HG02763 (cell line): Measurements from ENCODE around the gene PRPF8.
"Not testable (repeated sequence)": the region's sequence is repeated elsewhere in the genome, so short reads cannot be mapped to it uniquely, and the experiment has no call there.

Experiments
- ATAC-seq: cut with Tn5 transposase; IDR thresholded peaks from one replicate; pipeline ENCODE4 v1.9.1; 2021; ENCODE audit warnings: mild to moderate bottlenecking, moderate library complexity; ENCODE audit not compliant: unreplicated experiment

PRPF8 gene

GRCh38 chr17:1716912-1717695 is 32.4 kb upstream of the PRPF8 start:
- peak; percentile 35 for ATAC-seq

- ATAC-seq: peak; percentile 79
Observed at GRCh38 chr17:1716076-1716911, 31.6 kb upstream of the PRPF8 start.

- ATAC-seq: no peak
Observed at GRCh38 chr17:1715803-1716075, 31.1 kb upstream of the PRPF8 start.

GRCh38 chr17:1714980-1715802 is 30.5 kb upstream of the PRPF8 start:
- no peak for ATAC-seq

GRCh38 chr17:1714427-1714979 is 29.8 kb upstream of the PRPF8 start:
- no peak for ATAC-seq

- ATAC-seq: no peak
Observed at GRCh38 chr17:1713878-1714426, 29.3 kb upstream of the PRPF8 start.

- no peak for ATAC-seq
Observed at GRCh38 chr17:1713160-1713877, 28.7 kb upstream of the PRPF8 start.

GRCh38 chr17:1712271-1712670 is 27.6 kb upstream of the PRPF8 start:
- no peak for ATAC-seq

GRCh38 chr17:1711804-1712203 is 27.1 kb upstream of the PRPF8 start:
- ATAC-seq: no peak

- ATAC-seq: no peak
Observed at GRCh38 chr17:1710807-1711553, 26.3 kb upstream of the PRPF8 start.

- no peak for ATAC-seq
Observed at GRCh38 chr17:1709971-1710806, 25.5 kb upstream of the PRPF8 start, which contains the start of gene TLCD2. Gene TLCD2 (minus strand): TSS chr17:1710377. CDS start chr17:1710242, 135 bp downstream.

GRCh38 chr17:1709403-1709951 is 24.8 kb upstream of the PRPF8 start:
- ATAC-seq: no peak

GRCh38 chr17:1708791-1709346 is 24.2 kb upstream of the PRPF8 start:
- ATAC-seq: not testable (repeated sequence)

GRCh38 chr17:1707107-1707506 is 22.4 kb upstream of the PRPF8 start:
- no peak for ATAC-seq

GRCh38 chr17:1705004-1705403 is 20.3 kb upstream of the PRPF8 start:
- no peak for ATAC-seq

GRCh38 chr17:1703063-1703462 is 18.4 kb upstream of the PRPF8 start:
- no peak for ATAC-seq

GRCh38 chr17:1699891-1700290 is 15.2 kb upstream of the PRPF8 start:
- not testable (repeated sequence) for ATAC-seq

GRCh38 chr17:1697681-1698080 is 13.0 kb upstream of the PRPF8 start:
- no peak for ATAC-seq
